Astrocyte (in vitro differentiated cells and primary cell): ENCODE measurements around the gene FRMD8.

Experiments used
- CTCF ChIP-seq: IDR thresholded peaks from 2 replicates; pipeline ENCODE4 v1.5.1; 2011; ENCODE audit warnings: low read depth, mild to moderate bottlenecking, inconsistent platforms, low read length, moderate library complexity; ENCODE audit not compliant: insufficient read depth
- EZH2 ChIP-seq: IDR thresholded peaks from 2 replicates; pipeline ENCODE4 v1.6.1; 2012; ENCODE audit warnings: mild to moderate bottlenecking, low read length, inconsistent platforms; ENCODE audit not compliant: insufficient read depth

- TF ChIP-seq EZH2 (no peak), CTCF (no peak)
Measured at GRCh38 chr11:65438257-65439151, 52.1 kb downstream of the FRMD8 start.
